ENCODE measurements around the gene ASB16.
"Not testable (repeated sequence)": the region's sequence is repeated elsewhere in the genome, so short reads cannot be mapped to it uniquely, and the experiment has no call there.

ASB16 gene

GRCh38 chr17:44133918-44134476, 36.5 kb upstream of the ASB16 start:
- Histone ChIP-seq H3K27me3 (peaks cover 16% of the 10 kb centered on the region), H3K4me3 (ENCODE audit: low read depth in 1 of 2, low read length in 1 of 2) (no peak overlapping the region), H3K36me3 (no peaks in the 10 kb centered on the region), H3K9me3 (no peaks in the 10 kb centered on the region), H3K4me1 (ENCODE audit: control insufficient read depth in 1 of 2, insufficient read depth in 1 of 2, low read depth in 1 of 2, low read length in 1 of 2) (peaks cover 12 to 21% of the 10 kb centered on the region in 2 experiments), H3K27ac (peak overlapping the region; percentile 40)
- TF ChIP-seq CTCF (IDR thresholded peaks at IDR 0.05), result no peak

GRCh38 chr17:44134752-44135568, 35.5 kb upstream of the ASB16 start:
- H3K27ac ChIP-seq, result no peak overlapping the region
- no peak for TF ChIP-seq CTCF (IDR thresholded peaks at IDR 0.05)
- no peaks in the 10 kb centered on the region for H3K36me3 ChIP-seq
- peaks cover 19% of the 10 kb centered on the region for H3K27me3 ChIP-seq
- no peaks in the 10 kb centered on the region for H3K9me3 ChIP-seq
- H3K4me3 ChIP-seq (ENCODE audit: low read depth in 1 of 2, low read length in 1 of 2), result no peak overlapping the region
- H3K4me1 ChIP-seq (ENCODE audit: control insufficient read depth in 1 of 2, insufficient read depth in 1 of 2, low read depth in 1 of 2, low read length in 1 of 2), result peaks cover 12 to 21% of the 10 kb centered on the region in 2 experiments

- peaks cover 19% of the 10 kb centered on the region for H3K27me3 ChIP-seq
- H3K27ac ChIP-seq, result no peak overlapping the region
- H3K4me1 ChIP-seq (ENCODE audit: control insufficient read depth in 1 of 2, insufficient read depth in 1 of 2, low read depth in 1 of 2, low read length in 1 of 2), result peaks cover 25 to 32% of the 10 kb centered on the region in 2 experiments
- no peaks in the 10 kb centered on the region for H3K9me3 ChIP-seq
- no peak for TF ChIP-seq CTCF (IDR thresholded peaks at IDR 0.05)
- H3K36me3 ChIP-seq, result no peaks in the 10 kb centered on the region
- H3K4me3 ChIP-seq (ENCODE audit: low read depth in 1 of 2, low read length in 1 of 2), result no peak overlapping the region
These were observed 32.4 kb upstream of the ASB16 start for GRCh38 chr17:44137891-44138709.

- not testable (repeated sequence) for H3K36me3 ChIP-seq; H3K27me3 ChIP-seq; H3K4me3 ChIP-seq (ENCODE audit: low read depth in 1 of 2, low read length in 1 of 2); H3K9me3 ChIP-seq; H3K27ac ChIP-seq
- H3K4me1 ChIP-seq (ENCODE audit: control insufficient read depth in 1 of 2, insufficient read depth in 1 of 2, low read depth in 1 of 2, low read length in 1 of 2), result peaks cover 28 to 31% of the 10 kb centered on the region in 2 experiments
These were observed 26.6 kb upstream of the ASB16 start for GRCh38 chr17:44143921-44144320.

GRCh38 chr17:44144966-44145739, 25.4 kb upstream of the ASB16 start:
- peaks cover 40 to 43% of the 10 kb centered on the region in 2 experiments for H3K4me1 ChIP-seq (ENCODE audit: control insufficient read depth in 1 of 2, insufficient read depth in 1 of 2, low read depth in 1 of 2, low read length in 1 of 2)
- H3K9me3 ChIP-seq, result no peaks in the 10 kb centered on the region
- H3K4me3 ChIP-seq (ENCODE audit: low read depth in 1 of 2, low read length in 1 of 2), result no peak overlapping the region
- no peak for TF ChIP-seq CTCF (IDR thresholded peaks at IDR 0.05)
- no peaks in the 10 kb centered on the region for H3K36me3 ChIP-seq
- H3K27ac ChIP-seq, result peak overlapping the region; percentile 41
- H3K27me3 ChIP-seq, result no peaks in the 10 kb centered on the region

Data from neutrophil (primary cell).